Body of pancreas (tissue), 4 donors: ENCODE data around the gene BCR. TPM values are rescaled to one million over a fixed set of nuclear protein-coding genes. Genes with fewer than 3 reads are reported as not detected.
"Not testable (repeated sequence)": the region's sequence is repeated elsewhere in the genome, so short reads cannot be mapped to it uniquely, and the experiment has no call there.

Source experiments
- ATAC-seq: fragments of 150-250 bp; one replicate; pipeline ENCODE4 v1.9.1; 2016
- DNase-seq, 4 donors: peaks; one replicate each; pipeline ENCODE4 v3.0.0-alpha.2; 2019
- H3K27ac ChIP-seq, 4 donors: fragments of 200-600 bp; sonication (generic); 1 replicate in 3 of 4; 2 replicates in 1 of 4; pipeline versions ENCODE4 v1.5.1 to v1.6.1; 2016 to 2019; ENCODE audit warnings: mild to moderate bottlenecking in 1 of 4, mixed read lengths in 1 of 4, moderate library complexity in 1 of 4
- H3K27me3 ChIP-seq, 2 donors: fragments of 200-600 bp; sonication (generic); one replicate each; pipeline ENCODE4 v1.6.0; 2016; ENCODE audit warnings: mild to moderate bottlenecking in 1 of 2
- H3K36me3 ChIP-seq, 2 donors: fragments of 200-600 bp; sonication (generic); replicated peaks in 1 of 2; 2 replicates each; pipeline ENCODE4 v1.5.1; 2016; ENCODE audit warnings: low read depth in 2 of 2; ENCODE audit not compliant: insufficient read depth in 1 of 2
- H3K4me1 ChIP-seq: fragments of 200-600 bp; sonication (generic); one replicate; pipeline ENCODE4 v1.6.0; 2016
- H3K4me3 ChIP-seq, 2 donors: fragments of 200-600 bp; sonication (generic); 1 replicate in 1 of 2; 2 replicates in 1 of 2; pipeline ENCODE4 v1.5.1; 2016 to 2019
- H3K9me3 ChIP-seq, 3 donors: fragments of 200-600 bp; sonication (generic); 1 replicate in 2 of 3; 2 replicates in 1 of 3; pipeline ENCODE4 v1.5.1; 2016
- POLR2A ChIP-seq, 3 donors: fragments of 450-650 bp; IDR thresholded peaks; one replicate each; pipeline ENCODE4 v1.6.1; 2016; ENCODE audit warnings: antibody characterized with exemption in 3 of 3, mild to moderate bottlenecking in 2 of 3
- whole genome bisulfite sequencing, 2 donors: methylation state at CpG; one replicate each; pipeline ENCODE4 v1.1.5; 2017; 5-methylcytosine and 5-hydroxymethylcytosine counted together
- intact Hi-C: fragments of 100-400 bp; cut with DNase I; formaldehyde crosslinking; loops from one replicate; pipeline ENCODE4 v1.15.1; 2023
- total RNA-seq, 2 donors: library from RNA; depleted of rRNA; stranded (reverse); fragments of >200 nt; gene quantifications; one replicate each; pipeline ENCODE4 v1.1.0, GENCODE V29; 2016
- TF ChIP-seq, protein P1 (sequence below), 7 experiments: fragments of 450-650 bp in 4 of 7; fragments of 200-600 bp in 3 of 7; sonication (generic) in 3 of 7; IDR thresholded peaks; one replicate each; pipeline ENCODE4 v1.5.1; 2016 to 2019; ENCODE audit warnings: antibody characterized with exemption in 7 of 7

The BCR gene
- total RNA-seq, 2 donors from 2014 or later: 28.3 to 71.2 TPM

DNA sequence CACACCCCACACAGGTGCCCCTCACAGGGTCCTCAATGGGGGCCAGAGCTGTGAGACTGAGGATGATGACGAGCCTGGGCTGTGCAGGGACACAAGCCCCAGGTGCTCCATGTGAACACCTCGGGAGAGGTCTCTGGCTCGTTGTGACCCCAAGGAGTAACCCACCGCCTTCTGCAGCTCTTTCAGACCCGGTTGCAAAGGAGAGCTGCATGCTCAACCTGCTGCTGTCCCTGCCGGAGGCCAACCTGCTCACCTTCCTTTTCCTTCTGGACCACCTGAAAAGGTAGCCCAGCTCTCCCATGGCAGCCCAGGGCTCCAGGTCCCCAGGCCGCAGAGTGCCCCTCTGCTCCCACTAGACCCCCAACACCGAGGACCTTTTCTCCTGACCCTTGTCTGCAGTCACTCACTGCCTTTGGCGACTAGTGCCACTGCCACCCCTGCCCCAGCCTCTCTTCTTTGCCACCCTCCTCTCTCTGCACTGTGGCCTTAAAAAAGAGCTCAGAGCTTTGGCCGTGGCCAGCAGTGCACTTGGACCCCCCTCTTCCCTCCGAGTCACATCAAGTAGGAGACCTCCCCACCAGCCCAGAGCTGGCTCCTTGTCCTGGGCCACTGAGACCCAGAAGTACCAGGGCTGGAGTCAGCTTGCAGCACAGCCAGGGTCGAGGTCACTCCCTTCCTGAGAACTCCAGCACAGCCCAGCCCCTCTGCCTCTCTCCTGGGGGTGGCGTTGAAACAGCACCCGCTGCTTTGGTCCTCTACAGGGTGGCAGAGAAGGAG, 133.7 kb downstream of the BCR start:
- intact Hi-C loops: loop anchor here (5.0 kb wide), 1 partner anchor 73 kb away; no protein-coding TSS in a partner anchor
- Histone ChIP-seq H3K36me3 (no peaks in the 10 kb centered on the region), H3K4me3 (no peak overlapping the region), H3K9me3 (no peaks in the 10 kb centered on the region), H3K27me3 (no peaks in the 10 kb centered on the region), H3K27ac (no peak overlapping the region), H3K4me1 (no peaks in the 10 kb centered on the region)
- ATAC-seq: no peak
- TF ChIP-seq, protein P1, sequence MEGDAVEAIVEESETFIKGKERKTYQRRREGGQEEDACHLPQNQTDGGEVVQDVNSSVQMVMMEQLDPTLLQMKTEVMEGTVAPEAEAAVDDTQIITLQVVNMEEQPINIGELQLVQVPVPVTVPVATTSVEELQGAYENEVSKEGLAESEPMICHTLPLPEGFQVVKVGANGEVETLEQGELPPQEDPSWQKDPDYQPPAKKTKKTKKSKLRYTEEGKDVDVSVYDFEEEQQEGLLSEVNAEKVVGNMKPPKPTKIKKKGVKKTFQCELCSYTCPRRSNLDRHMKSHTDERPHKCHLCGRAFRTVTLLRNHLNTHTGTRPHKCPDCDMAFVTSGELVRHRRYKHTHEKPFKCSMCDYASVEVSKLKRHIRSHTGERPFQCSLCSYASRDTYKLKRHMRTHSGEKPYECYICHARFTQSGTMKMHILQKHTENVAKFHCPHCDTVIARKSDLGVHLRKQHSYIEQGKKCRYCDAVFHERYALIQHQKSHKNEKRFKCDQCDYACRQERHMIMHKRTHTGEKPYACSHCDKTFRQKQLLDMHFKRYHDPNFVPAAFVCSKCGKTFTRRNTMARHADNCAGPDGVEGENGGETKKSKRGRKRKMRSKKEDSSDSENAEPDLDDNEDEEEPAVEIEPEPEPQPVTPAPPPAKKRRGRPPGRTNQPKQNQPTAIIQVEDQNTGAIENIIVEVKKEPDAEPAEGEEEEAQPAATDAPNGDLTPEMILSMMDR (IDR thresholded peaks at IDR 0.05): no peak
- no peak for TF ChIP-seq POLR2A (IDR thresholded peaks at IDR 0.05)
- DNase-seq: no peak
- WGBS, 2 donors: 83 to 91% methylated on average over 12 to 14 of the region's 14 CpGs

DNA sequence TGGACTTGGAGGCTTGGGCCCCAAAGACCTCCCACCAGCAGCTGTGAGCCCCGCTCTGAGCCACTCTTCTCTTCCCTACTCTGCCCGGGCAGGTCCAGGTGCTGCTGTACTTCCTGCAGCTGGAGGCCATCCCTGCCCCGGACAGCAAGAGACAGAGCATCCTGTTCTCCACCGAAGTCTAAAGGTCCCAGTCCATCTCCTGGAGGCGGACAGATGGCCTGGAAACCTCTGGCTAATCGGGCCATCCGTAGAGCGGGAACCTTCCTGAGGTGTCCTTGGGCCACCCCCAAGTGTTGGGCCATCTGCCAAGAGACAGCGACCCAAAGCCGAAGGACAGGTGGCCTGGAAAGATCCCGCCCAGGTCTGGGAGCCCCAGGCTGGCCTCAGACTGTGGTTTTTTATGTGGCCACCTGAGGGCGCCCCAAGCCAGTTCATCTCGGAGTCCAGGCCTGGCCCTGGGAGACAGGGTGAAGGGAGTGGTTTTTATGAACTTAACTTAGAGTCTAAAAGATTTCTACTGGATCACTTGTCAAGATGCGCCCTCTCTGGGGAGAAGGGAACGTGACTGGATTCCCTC, 135.1 kb downstream of the BCR start:
- Histone ChIP-seq H3K9me3 (no peaks in the 10 kb centered on the region), H3K36me3 (no peaks in the 10 kb centered on the region), H3K27ac (no peak overlapping the region), H3K4me3 (no peak overlapping the region), H3K4me1 (no peaks in the 10 kb centered on the region), H3K27me3 (no peaks in the 10 kb centered on the region)
- intact Hi-C loops: no loop called here
- peak; percentile 56 to 76 (median 67) for DNase-seq
- WGBS, 2 donors: 31 to 39% methylated on average over 7 to 14 of the region's 15 CpGs
- no peak for ATAC-seq
- no peak for TF ChIP-seq POLR2A (IDR thresholded peaks at IDR 0.05)
- TF ChIP-seq, protein P1 (IDR thresholded peaks at IDR 0.05): peak in 6 of 7 experiments; percentile 42 to 70 (median 53)

DNA sequence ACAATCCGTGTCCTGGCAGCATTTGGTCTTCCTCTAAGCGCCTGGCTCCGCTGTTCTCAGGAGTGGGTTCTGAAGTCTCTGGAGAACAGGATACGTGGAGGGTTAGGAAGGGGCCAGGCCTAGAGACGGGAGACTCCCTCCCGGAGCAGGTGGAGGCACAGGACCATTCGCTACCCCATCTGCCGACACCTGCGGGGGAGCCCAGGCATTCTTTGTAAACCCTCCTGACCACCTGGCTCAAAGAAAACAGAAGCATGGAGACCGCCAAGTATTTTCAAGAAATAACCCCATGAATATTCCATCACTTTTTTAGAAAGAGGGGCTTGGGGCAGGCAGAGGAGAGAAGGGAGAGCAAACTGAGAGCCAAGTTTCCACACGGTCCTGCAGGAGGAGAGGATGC, 136.3 kb downstream of the BCR start:
- DNase-seq, H3K36me3 ChIP-seq, intact Hi-C loops, H3K4me1 ChIP-seq, H3K27ac ChIP-seq, H3K4me3 ChIP-seq, ATAC-seq, H3K27me3 ChIP-seq, H3K9me3 ChIP-seq: not testable (repeated sequence)
- 89 to 90% methylated on average over 2 to 3 of the region's 11 CpGs for WGBS, 2 donors

DNA sequence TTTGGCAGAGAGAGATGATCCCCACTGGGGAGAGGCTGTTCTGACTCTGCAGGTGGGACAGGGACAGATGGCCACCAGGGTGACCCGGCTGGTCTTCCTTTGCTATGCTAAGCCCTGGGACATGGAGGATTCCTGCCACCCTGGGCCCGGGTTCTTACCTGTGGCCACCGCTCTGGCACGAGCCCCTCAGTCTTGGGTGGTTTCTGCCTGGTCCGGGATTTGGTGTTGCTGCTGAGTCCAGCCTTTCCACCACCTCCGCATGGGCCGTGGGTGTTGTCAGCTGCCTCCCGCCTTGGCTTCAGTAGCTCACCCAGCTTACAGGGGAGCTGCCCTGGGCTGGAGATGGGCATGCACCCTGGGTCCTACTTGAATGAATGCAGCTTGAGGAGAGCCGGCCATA, 138.0 kb downstream of the BCR start:
- DNase-seq, H3K27ac ChIP-seq, H3K36me3 ChIP-seq, intact Hi-C loops, H3K4me1 ChIP-seq, ATAC-seq, H3K4me3 ChIP-seq, H3K27me3 ChIP-seq, H3K9me3 ChIP-seq: not testable (repeated sequence)
- WGBS, 2 donors: 83% methylated on average over 8 of the region's 9 CpGs; no CpG with 5 or more reads in 1 of the 2 donors

DNA sequence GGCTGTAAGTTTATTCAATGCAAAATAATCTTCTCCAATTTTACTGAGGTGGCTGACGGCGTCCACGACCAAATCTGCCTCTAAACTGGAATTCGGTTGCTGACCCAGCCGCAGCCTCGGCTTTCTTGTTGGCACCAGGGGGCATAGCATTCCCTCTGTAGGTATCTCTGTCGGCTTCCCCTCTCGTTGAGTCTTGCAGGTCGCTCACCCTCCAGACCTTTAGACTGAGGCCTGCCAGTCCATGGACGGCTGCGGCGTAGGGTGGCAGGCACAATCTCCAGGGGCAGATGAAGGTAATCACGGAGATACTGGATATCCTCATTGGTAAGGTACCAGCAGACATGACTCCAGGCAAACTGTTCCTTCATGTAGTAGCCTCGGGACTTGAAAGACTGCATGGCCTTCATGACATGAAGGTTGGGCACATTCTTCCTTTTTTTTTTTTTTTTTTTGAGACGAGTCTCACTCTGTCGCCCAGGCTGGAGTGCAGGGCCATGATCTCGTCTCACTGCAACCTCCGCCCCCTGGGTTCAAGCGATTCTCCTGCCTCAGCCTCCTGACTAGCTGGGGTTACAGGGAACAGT, 142.3 kb downstream of the BCR start:
- intact Hi-C loops, ATAC-seq, H3K4me1 ChIP-seq, DNase-seq, H3K27me3 ChIP-seq, H3K36me3 ChIP-seq, H3K9me3 ChIP-seq, H3K4me3 ChIP-seq, H3K27ac ChIP-seq: not testable (repeated sequence)
- WGBS, 2 donors: 79 to 81% methylated on average over 19 of the region's 19 CpGs

DNA sequence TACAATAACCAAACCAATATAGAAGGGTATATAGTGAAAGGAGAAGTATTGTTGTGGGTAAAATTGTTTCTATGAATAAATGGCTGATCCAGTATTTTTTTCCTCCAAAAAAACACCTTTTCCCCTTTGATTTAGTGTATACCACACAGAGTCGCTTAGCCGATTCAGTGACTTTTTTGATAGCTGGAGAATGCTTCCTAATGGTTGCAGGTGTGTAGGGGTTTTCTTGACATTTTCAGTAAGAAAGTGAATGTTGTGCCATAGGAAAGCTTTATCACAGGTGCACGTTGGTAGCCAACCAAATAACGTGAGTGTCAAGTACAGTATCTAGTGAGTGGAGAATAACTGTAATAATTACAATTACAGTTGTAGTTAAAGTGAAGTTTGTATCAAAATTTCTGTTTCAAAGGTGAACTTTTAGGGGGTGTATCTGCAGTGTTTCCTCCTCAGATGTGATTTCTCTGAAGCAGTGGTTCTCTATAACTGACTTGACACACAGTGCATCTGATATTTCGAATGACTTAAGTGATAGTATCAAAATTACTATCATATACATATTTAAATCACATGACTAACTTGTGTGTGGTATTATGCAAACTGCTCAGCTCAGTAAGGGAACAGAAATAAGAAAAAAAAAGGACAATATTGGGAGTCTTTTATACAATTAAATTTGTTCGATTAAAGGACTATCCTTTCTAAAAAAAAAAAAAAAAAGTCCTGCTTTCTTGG, 143.8 kb downstream of the BCR start:
- ATAC-seq, H3K27me3 ChIP-seq, H3K4me1 ChIP-seq, H3K27ac ChIP-seq, H3K36me3 ChIP-seq, intact Hi-C loops, DNase-seq, H3K4me3 ChIP-seq, H3K9me3 ChIP-seq: not testable (repeated sequence)
- WGBS, 2 donors: 61 to 75% methylated on average over 6 of the region's 6 CpGs
